Measurements from ENCODE around the gene GPC1.

GPC1 gene

DNA sequence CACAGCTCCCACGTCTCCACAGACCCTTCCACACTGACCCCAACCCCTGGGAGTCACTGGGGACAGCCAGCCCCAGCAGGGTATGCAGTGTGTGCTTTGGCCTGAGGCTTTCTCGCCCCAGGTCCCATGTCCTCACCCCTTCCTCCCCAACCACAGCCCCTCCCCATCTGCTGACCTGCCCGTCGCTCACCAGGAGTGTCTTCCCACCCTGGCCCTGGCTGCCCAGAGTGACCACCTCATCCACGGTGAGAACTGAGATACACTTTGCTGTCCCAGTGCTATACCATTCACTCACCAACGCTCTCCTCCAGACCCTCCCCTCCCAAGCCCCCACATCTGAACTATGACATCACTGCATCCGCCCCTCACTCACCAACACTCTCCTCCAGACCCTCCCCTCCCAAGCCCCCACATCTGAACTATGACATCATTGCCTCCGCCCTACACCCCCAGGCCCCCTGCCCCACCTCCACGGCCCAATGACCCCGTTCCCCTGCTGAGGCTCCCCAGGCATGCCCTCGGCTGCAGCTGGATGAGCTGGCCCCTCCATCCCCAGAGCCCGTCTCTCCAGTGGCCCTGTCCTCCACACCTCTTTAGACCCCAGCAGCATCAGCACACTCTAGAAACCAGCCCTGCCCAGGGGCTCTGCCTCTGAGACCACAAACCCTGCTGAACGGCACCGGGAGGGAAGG, 67.1 kb downstream of the GPC1 start:
- DNase-seq: peak in 1 of 2 experiments; percentile 4

DNA sequence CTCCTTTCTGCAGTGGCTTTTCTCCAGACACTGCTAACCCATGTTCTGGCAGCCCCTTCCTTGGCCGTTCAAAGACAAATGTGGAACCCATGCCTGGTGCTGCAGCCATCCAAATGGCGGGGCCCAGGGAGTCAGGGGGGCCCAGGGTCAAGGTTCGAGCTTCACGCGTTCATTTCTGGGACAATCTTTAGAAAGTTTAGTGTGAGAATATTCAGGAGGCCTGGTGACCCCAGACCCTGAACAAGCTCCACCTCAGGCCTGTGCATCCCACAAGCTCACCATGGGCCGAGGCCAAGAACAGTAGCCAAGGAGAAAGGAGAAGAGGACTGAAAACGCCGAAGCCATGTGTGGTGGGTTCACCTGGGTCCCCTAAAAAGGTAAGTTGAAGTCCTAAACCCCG, 67.9 kb downstream of the GPC1 start:
- no peak for DNase-seq

DNA sequence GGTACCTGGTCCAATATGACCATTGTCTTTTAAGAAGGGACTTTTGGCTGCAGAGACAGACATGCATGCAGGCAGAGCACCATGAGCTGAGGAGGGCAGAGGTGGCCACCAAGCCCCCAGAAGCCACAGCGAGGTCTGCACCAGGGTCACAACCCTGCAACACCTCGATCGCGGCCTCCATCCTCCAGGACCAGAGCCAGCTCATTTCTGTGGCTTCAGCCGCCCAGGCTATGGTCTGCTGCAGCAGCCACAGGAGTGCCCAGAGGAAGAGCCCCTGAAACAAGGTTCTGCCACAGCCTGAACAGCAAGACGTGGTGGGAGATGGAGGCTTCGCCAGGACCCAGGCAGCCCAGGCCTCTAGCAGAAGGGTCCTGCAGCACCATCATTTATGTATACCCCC, 68.4 kb downstream of the GPC1 start:
- DNase-seq: peak in 1 of 2 experiments; percentile 8

DNA sequence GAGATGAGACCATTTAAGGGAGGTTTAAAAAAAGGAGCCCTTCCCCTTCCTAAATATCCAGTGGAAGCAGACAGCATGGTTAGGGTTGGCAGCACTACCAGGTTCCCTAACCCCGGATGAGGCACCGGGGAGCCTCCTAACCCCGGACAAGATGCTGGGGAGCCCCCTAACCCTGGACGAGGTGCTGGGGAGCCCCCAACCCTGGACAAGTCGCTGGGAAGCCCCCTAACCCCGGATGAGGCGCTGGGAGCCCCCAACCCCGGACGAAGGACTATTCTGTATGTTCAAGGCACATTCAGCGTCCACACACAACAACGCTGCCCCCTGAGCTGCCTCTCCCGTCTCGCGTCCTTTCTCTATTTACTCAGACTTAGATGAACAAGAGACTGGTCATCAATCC, 70.4 kb downstream of the GPC1 start:
- peak in 1 of 2 experiments; percentile 4 for DNase-seq

DNA sequence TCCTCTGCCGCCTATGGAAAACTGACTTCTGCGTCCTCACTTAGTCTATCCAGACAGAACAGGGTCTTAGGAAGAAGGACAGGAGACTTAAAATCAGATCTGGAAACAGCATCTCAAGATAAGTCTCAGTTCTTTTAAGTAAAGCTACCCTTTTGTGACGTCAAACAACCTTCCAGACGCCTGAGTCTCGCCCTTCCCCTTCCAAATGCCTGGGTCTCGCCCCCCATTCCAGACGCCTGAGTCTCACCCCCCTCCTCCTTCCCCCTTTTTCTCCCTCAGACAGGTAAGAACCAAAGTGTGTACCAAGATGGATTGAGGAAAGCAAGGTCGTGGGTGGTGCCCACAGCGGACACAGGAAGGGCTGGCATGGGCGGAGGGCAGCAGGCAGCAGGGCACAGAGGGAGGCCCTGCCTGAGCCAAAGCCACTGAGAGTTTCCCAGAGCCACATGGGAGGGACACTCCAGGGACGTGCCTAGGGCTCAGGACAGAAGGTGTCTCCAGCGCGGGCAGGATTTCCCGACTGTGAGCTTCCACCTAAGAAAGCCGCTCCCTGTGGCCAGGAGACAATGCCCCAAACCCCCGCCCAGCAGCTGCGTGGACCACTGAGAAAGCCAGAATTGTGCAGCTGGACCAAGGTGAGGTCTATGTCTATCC, 71.1 kb downstream of the GPC1 start:
- DNase-seq: peak in 1 of 2 experiments; percentile 6

DNA sequence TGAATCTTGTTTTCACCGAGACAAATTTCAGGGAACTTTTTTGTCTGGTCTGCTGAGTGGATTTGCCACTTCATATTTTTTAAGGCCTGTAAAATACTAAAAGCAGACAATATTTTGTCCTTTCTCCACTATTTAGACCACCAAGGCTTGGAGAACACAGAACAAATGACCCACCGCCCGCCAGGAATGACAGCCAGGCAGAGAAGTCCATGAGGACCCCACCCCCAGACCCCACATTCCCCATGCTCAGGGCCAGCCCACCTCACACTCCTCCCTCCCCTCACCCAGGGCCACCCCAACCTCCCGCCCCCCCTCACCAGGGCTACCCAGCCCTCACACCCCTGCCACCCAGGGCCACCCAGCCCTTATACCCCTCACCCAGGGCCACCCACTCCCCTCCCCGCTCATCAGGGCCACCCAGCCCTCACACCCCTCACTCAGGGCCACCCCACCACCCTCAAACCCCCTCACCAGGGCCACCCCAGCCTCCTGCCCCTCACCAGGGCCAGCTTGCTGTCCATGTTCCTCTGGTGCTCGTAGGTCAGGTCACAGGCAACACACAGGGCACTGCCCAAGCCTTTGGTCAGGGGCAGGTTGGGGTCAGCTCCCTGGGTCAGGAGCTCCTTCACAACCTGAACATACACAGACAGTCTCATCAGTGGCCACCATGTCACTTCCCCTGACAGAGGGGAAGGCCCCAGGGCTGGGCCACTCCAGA, 71.8 kb downstream of the GPC1 start:
- DNase-seq: no peak

DNA sequence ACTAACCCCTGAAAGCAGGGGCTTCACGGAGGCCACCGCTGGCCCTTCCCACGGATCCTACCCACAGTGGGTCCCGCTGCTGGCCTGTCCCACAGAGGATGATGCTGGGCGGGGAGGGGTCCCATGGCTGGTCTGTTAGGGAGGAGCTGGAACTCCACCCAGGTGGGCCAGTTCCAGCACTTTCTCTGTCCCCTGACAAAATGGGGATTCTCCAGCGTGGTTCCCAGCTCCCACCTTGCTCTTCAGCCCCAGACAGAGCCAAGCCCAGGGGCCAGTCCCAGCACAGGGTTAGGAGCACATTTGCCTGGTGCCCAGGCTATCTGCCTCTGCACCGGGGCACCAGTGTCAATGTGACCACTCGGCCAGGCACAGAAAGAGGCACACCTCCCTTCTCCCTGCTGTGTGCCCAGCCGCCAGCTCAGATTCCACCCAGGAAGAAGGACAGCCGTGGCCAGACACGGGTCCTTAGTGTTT, 72.4 kb downstream of the GPC1 start:
- DNase-seq: peak in 1 of 2 experiments; percentile 7

DNA sequence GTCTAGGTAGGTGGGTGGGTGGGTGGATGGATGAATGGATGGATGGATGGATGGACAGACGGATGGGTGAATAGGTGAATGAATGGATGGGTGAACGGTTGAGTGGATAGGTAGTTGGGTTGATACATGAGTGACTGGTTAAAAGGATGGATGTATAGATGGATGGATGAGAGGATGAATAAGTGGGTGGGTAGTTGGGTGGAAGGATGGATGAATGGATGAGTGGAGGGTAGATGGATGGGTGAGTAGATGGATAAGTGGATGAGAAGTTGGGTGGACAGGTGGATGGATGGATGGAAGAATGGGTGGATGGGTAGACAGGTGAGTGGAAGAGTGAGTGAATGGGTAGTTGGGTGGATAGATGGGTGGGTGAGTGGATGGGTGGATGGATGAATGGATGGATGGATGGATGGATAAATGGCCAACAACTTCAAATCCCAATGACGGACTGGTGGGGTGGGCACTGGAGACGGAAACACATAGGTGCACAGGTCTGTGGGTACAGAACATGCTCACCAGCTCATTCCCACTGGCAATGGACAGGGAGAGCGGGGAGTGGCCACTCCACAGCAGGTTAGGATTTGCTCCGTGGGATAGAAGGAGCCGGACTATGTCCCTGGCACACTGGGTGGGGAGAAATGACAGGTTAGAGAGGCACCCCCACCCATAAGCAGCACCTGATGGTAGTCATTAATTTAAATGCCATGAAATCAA, 73.5 kb downstream of the GPC1 start:
- DNase-seq: peak in 1 of 2 experiments; percentile 8

DNA sequence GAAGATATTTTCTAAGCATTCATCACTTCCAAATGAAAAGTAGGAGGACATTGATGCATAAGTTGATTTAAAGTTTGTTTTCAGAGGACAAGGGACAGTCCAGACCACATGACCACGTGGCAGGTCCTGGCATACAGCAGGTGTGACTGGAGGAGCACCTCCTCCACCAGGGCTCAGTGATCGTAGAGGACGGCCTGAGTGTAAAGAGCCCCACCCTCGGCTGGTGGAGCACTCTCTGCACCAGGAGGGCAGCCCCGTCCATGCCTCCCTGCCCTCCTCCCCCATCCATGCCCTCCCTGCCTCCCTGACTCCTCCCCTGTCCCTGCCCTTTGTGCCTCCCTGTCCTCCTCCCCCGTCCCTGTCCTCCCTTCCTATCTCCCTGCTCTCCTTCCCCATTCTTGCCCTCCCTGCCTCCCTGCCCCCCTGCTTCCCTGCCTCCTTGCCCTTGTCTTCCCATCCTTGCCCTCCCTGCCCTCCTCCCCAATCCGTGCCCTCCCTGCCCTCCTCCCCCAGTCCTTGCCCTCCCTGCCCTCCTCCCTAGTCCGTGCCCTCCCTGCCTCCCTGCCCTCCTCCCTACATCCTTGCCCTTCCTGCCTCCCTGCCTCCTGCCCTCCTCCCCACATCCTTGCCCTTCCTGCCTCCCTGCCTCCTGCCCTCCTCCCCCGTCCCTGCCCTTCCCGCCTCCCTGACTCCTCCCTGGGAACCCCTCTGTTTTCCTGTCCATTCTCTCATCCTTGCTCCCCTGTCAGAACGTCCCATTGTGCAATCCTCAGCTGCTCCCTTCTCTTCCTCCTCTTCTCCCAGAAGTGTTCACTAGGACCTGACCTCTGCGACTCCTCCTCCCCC, 74.4 kb downstream of the GPC1 start:
- peak in 1 of 2 experiments; percentile 7 for DNase-seq

DNA sequence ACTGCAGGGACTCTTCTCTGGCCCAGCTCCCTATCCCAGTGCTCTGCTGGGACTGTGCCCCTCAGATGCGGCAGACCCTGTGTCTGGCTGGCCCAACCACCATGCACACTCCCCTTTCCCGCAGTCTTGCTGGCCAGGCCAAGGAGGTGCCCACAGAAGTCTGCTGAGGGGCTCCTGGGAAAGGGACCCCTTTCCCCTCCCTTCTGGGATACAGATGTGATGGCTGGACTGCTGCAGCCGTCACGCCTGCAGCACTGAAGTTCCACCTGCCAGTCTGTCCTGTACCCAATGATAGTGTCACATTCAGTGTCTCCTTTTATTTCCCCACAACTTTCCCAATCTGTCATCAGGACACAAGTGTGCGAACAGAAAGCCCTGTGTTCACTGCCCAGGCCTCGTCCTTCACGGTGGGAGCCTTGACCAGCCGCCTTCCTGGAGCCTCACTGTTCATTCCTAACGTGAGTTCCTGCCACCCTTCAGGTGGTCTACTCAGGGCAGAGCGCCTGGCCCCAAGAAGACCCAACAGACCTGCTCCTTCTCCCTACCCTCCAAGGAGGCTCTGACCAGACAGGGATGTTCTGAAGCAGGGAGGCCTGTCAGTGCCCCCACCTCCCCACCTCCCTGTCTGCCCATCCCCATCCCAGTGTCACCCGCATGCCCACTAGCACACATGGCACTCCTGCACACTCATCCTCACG, 75.2 kb downstream of the GPC1 start:
- DNase-seq: peak; percentile 3 to 6

DNA sequence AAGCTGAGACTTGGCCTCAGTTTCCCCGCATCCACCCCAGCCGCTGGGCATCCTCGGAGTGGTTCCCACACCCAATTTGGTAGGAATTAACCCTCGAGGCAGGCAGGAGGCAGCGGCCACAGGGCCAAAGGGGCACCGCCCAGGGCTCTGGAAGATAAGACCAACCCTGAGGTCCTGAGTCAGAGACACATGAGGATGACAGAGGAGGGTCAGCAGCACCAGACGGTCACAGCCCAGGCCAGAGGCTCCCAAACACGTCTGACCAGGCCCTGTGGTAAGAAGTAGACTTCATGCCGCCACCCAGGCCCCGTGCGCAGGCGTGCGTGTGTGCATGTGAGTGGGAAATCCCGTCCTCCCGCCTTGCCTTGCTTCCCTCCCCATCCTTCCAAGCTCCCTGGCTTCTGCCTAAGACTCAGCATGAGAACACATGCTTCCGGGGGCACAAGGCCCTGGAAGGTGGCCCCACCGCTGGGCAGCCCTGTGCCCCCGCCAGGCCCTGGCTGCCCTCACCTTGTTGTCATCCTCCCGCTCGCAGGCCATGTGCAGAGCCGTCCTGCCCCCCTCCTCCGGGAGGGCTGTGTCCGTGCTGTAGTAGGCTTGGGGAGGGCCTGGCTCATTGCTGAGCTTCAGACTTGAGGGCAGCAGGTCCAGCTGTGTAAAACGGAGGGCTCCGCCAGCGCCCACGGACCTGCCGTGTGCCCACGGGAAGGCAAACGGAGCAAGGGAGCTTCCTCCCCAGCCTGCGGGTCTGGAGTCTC, 76.1 kb downstream of the GPC1 start:
- peak; percentile 5 to 11 for DNase-seq

DNA sequence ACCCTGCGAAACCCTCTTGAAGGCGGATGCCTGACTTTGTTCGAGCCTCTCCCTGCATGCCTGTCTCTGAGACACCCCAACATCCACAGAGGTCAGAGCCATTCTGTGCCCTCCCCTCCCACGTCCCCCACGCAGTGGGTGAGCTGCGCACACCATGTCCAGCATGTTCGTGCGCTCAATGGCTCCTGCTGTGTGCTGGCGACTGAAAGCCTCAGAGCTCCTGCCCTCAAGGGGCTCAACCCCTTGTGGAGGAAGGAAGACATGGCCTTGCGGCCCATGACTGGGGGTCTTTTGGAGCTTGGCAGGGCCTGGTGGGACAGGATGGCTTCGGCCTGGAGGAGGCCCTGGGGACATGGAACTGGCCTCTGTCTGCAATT, 76.6 kb downstream of the GPC1 start:
- peak in 1 of 2 experiments; percentile 10 for DNase-seq

DNA sequence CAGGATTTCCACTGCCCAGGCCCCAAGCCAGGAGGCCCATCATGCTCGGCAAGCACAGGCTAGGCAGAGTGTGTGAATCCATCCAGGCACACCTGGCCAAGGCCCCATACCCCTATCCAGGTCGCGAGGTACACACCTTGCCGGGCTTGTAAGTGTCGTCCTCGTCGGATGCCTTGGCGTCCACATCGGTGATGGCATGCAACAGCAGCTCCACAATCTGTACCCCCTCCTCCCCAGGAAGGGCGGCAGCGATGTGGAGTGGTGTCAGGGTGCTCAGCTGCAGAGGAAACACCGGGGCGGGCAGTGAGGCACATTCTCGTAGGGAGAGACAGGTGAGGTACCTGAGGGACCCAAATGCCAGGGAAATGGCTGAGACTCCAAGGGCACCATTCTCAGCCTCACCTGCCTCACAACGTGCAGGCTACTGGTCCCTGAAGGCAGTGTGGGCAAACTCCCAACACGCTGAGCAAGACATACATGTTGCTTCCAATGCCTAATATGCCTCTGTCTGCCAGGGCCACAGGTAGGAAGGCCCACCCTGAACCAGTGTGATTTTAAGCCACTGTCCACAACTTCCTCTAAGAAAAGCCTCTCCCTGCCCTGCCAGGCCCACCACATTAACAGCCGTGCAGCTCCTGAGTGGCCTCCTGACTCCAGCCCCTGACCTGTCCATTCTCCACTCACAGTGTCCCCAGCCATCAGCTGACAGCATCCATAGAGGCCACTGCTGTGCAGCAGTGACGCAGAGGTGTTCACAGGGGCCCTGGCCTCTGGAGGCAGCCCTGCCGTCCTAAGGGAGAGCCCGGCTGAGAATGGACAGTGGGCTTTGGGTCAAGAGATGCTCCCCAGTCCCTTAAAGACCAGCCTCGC, 77.4 kb downstream of the GPC1 start:
- DNase-seq: peak; percentile 8 to 11

DNA sequence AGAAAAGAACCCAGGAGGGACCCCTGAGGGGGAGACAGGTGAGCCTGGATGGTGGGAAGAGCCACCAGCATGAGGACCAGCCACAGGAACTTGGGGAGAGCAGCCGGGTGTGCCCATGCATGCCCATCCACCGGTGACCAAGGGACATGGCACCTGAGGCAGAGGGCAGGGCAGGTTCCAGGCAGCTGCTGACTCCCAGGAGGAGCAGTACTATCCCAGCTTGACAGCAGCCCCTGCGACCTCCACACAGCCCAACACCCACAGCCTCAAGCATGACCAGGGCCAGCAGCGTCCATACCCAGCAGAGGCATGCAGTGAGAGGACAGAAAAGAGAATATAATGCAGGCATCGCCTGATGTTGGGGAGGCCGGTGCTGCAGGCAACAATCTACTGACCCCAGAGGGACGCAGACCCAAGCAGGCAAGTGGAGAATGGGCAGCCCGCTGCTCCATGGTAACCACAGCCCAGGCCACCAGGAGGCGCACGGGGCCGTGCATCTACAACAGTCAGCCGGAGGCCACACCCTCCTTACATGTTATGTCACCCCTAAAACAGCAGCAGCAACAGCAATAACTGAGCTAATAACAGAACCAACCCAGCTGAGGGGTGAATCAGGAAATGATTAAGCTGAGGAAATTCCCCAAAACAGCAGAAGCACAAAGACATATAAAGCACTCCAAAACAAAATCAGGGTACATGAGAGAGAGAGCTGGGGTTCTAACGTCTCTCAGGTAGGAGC, 78.3 kb downstream of the GPC1 start:
- peak; percentile 87 to 90 for DNase-seq

DNA sequence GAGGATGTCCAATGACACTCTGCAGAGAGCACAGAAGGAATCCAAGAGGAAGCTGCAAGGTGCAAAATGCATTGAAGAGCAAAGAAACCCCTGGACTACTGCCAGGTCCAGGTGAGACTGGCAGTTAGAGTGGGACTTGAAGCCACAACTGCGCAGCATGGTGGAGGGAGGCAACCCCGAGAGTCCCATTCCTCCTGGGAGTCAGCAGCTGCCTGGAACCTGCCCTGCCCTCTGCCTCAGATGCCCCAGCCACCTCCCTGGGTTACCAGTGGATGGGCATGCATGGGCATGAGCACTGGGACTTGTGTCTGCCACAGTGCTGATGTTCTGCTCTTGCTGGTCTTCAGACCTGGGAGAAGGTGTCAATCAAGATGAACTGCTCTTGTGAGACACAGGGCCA, 79.2 kb downstream of the GPC1 start:
- DNase-seq: peak; percentile 12 to 15

DNA sequence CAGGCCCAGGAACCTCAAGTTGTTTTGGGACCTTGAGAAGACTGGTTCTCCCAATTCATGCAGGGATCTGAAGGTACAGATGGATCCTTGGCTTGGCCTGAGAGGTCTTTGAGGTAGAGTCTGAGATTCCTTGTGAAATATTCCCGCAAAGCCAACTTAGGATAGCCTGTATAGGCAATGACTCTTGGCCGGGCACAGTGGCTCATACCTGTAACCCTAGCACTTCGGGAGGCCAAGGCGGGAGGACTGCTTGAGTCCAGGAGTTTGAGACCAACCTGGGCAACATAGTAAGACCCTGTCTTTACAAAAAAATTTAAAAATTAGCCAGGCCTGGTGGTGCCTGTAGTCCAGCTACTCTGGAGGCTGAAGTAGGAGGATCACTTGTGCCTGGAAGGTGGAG, 81.9 kb downstream of the GPC1 start:
- no peak for DNase-seq
